MM.1S (cell line): Measurements from ENCODE around the gene SLC6A7.

Experiments
- DNase-seq: peaks from one replicate; pipeline ENCODE4 v3.0.0-alpha.2; 2015
- H2AFZ ChIP-seq: fragments of 300-600 bp; sonication (generic); 2 replicates; pipeline ENCODE4 v1.6.0; 2016; ENCODE audit warnings: antibody characterized with exemption, low read length
- H3F3A ChIP-seq: fragments of 300-600 bp; sonication (generic); 2 replicates; pipeline ENCODE4 v1.6.1; 2016; ENCODE audit warnings: mild to moderate bottlenecking, antibody characterized with exemption, low read length, moderate library complexity, mixed read lengths; ENCODE audit not compliant: insufficient read depth
- H3K27ac ChIP-seq: fragments of 300-600 bp; sonication (generic); 2 replicates; pipeline ENCODE4 v1.5.1; 2016; ENCODE audit warnings: mild to moderate bottlenecking, low read length
- H3K27me3 ChIP-seq: fragments of 300-600 bp; sonication (generic); replicated peaks from 2 replicates; pipeline ENCODE4 v1.6.0; 2016; ENCODE audit warnings: low read length; ENCODE audit not compliant: insufficient read depth
- H3K36me3 ChIP-seq: fragments of 300-600 bp; sonication (generic); replicated peaks from 2 replicates; pipeline ENCODE4 v1.6.1; 2016; ENCODE audit warnings: mild to moderate bottlenecking, low read length, mixed read lengths; ENCODE audit not compliant: insufficient read depth
- H3K4me1 ChIP-seq: fragments of 300-600 bp; sonication (generic); 2 replicates; pipeline ENCODE4 v1.6.1; 2016; ENCODE audit warnings: low read length, mixed read lengths
- H3K4me2 ChIP-seq: fragments of 300-600 bp; sonication (generic); 2 replicates; pipeline ENCODE4 v1.6.0; 2016; ENCODE audit warnings: low read depth, low read length
- H3K4me3 ChIP-seq: fragments of 300-600 bp; sonication (generic); 2 replicates; pipeline ENCODE4 v1.5.1; 2016; ENCODE audit warnings: low read length, mixed read lengths
- H3K79me2 ChIP-seq: fragments of 300-600 bp; sonication (generic); 2 replicates; pipeline ENCODE4 v1.6.1; 2016; ENCODE audit warnings: mixed run types, low read length, mixed read lengths
- H3K9ac ChIP-seq: fragments of 300-600 bp; sonication (generic); 2 replicates; pipeline ENCODE4 v1.6.1; 2016; ENCODE audit warnings: low read length, mixed read lengths
- H3K9me2 ChIP-seq: fragments of 300-600 bp; sonication (generic); replicated peaks from 2 replicates; pipeline ENCODE4 v1.6.1; 2016; ENCODE audit warnings: mild to moderate bottlenecking, low read length, mixed read lengths; ENCODE audit not compliant: insufficient read depth
- H3K9me3 ChIP-seq: fragments of 300-600 bp; sonication (generic); replicated peaks from 2 replicates; pipeline ENCODE4 v1.6.1; 2016; ENCODE audit warnings: mild to moderate bottlenecking, low read length, mixed read lengths; ENCODE audit not compliant: insufficient read depth
- H4K20me1 ChIP-seq: fragments of 300-600 bp; sonication (generic); 2 replicates; pipeline ENCODE4 v1.6.1; 2016; ENCODE audit warnings: mild to moderate bottlenecking, low read length, moderate library complexity, mixed read lengths; ENCODE audit not compliant: insufficient read depth
- CTCF ChIP-seq: fragments of 300-600 bp; sonication (generic); IDR thresholded peaks from 2 replicates; pipeline ENCODE4 v1.5.1; 2016; ENCODE audit warnings: antibody characterized with exemption, low read length, mixed read lengths
- EZH2 ChIP-seq: fragments of 300-600 bp; sonication (generic); optimal IDR thresholded peaks from 2 replicates; pipeline ENCODE3; 2017; ENCODE audit warnings: low read depth, mild to moderate bottlenecking, antibody characterized with exemption, low read length, mixed read lengths
- EZH2phosphoT487 ChIP-seq: fragments of 300-600 bp; sonication (generic); IDR thresholded peaks from 2 replicates; pipeline ENCODE4 v1.6.1; 2018; ENCODE audit warnings: antibody characterized with exemption, low read length

SLC6A7 gene

GRCh38 chr5:150202501-150202900, 12.6 kb downstream of the SLC6A7 start:
- Histone ChIP-seq H3F3A (no peaks in the 10 kb centered on the region), H4K20me1 (no peaks in the 10 kb centered on the region), H3K4me2 (no peak overlapping the region), H3K9me2 (no peaks in the 10 kb centered on the region), H3K27ac (no peak overlapping the region), H2AFZ (no peak overlapping the region), H3K79me2 (no peaks in the 10 kb centered on the region), H3K27me3 (peaks cover 19% of the 10 kb centered on the region), H3K9ac (no peak overlapping the region), H3K4me3 (no peak overlapping the region), H3K4me1 (no peaks in the 10 kb centered on the region), H3K9me3 (no peaks in the 10 kb centered on the region), H3K36me3 (no peaks in the 10 kb centered on the region)
- TF ChIP-seq EZH2 (no peak), EZH2phosphoT487 (no peak), CTCF (no peak)
- no peak for DNase-seq

GRCh38 chr5:150203832-150204589, 14.1 kb downstream of the SLC6A7 start:
- TF ChIP-seq EZH2phosphoT487 (no peak), CTCF (no peak), EZH2 (no peak)
- no peaks in the 10 kb centered on the region for H3K9me2 ChIP-seq
- H3K27ac ChIP-seq = no peak overlapping the region
- peaks cover 15% of the 10 kb centered on the region for H3K27me3 ChIP-seq
- H3K4me3 ChIP-seq = no peak overlapping the region
- H3K9ac ChIP-seq = no peak overlapping the region
- no peaks in the 10 kb centered on the region for H3K36me3 ChIP-seq
- H2AFZ ChIP-seq = no peak overlapping the region
- no peaks in the 10 kb centered on the region for H3K79me2 ChIP-seq
- H3K9me3 ChIP-seq = no peaks in the 10 kb centered on the region
- no peak for DNase-seq
- no peaks in the 10 kb centered on the region for H3K4me1 ChIP-seq
- H4K20me1 ChIP-seq = no peaks in the 10 kb centered on the region
- no peak overlapping the region for H3K4me2 ChIP-seq
- H3F3A ChIP-seq = no peaks in the 10 kb centered on the region

DNA sequence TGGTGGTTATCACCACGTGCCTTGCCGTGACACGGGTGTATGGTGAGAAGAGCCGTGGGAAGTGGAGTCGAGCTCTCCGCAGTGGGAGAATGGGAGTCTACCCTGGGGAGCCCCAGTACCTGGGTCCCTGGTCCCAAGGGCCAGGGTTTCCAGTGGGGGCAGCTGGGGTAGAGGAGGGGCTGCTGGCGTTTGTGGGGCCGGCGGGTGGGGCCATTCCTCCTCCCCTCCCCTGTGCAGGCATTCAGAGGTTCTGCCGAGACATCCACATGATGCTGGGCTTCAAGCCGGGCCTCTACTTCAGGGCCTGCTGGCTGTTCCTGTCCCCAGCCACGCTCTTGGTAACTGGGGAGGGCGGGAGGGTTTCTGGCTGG, 14.7 kb downstream of the SLC6A7 start:
- H3K36me3 ChIP-seq = no peaks in the 10 kb centered on the region
- H3F3A ChIP-seq = no peaks in the 10 kb centered on the region
- no peaks in the 10 kb centered on the region for H3K9me3 ChIP-seq
- H4K20me1 ChIP-seq = no peaks in the 10 kb centered on the region
- TF ChIP-seq EZH2 = no peak
- TF ChIP-seq CTCF = no peak
- no peak for TF ChIP-seq EZH2phosphoT487
- no peaks in the 10 kb centered on the region for H3K9me2 ChIP-seq
- H3K79me2 ChIP-seq = no peaks in the 10 kb centered on the region
- H2AFZ ChIP-seq = no peak overlapping the region
- H3K9ac ChIP-seq = no peak overlapping the region
- no peak overlapping the region for H3K4me3 ChIP-seq
- no peak for DNase-seq
- no peaks in the 10 kb centered on the region for H3K4me1 ChIP-seq
- peaks cover 17% of the 10 kb centered on the region for H3K27me3 ChIP-seq
- H3K27ac ChIP-seq = no peak overlapping the region
- H3K4me2 ChIP-seq = no peak overlapping the region
